ENCODE data around the gene POLR2A.
A peak's percentile ranks its signal among the peaks of the same experiment; 100 is the strongest.
"Not testable (repeated sequence)": the region's sequence is repeated elsewhere in the genome, so short reads cannot be mapped to it uniquely, and the experiment has no call there.

POLR2A gene

GRCh38 chr17:7460850-7461660 lies 23.1 kb upstream of the POLR2A start:
- no peak for DNase-seq (ENCODE audit: low read depth)

- DNase-seq (ENCODE audit: low read depth), result no peak
Measured at GRCh38 chr17:7462474-7463371, 21.4 kb upstream of the POLR2A start.

- DNase-seq (ENCODE audit: low read depth), result no peak
Measured at GRCh38 chr17:7463372-7463846, 20.8 kb upstream of the POLR2A start.

- no peak for DNase-seq (ENCODE audit: low read depth)
Measured at GRCh38 chr17:7464081-7464480, 20.1 kb upstream of the POLR2A start.

GRCh38 chr17:7465597-7466275 lies 18.4 kb upstream of the POLR2A start:
- DNase-seq (ENCODE audit: low read depth), result no peak

- no peak for DNase-seq (ENCODE audit: low read depth)
Measured at GRCh38 chr17:7466318-7466638, 17.9 kb upstream of the POLR2A start.

GRCh38 chr17:7466639-7467341 lies 17.4 kb upstream of the POLR2A start:
- peak; percentile 38 for DNase-seq (ENCODE audit: low read depth)

- no peak for DNase-seq (ENCODE audit: low read depth)
Measured at GRCh38 chr17:7467498-7467897, 16.7 kb upstream of the POLR2A start.

- DNase-seq (ENCODE audit: low read depth), result no peak
Measured at GRCh38 chr17:7468290-7468689, 15.9 kb upstream of the POLR2A start.

- no peak for DNase-seq (ENCODE audit: low read depth)
Measured at GRCh38 chr17:7468804-7469389, 15.3 kb upstream of the POLR2A start.

- not testable (repeated sequence) for DNase-seq (ENCODE audit: low read depth)
Measured at GRCh38 chr17:7469843-7470242, 14.3 kb upstream of the POLR2A start.

GRCh38 chr17:7470457-7470973 lies 13.7 kb upstream of the POLR2A start:
- not testable (repeated sequence) for DNase-seq (ENCODE audit: low read depth)

- no peak for DNase-seq (ENCODE audit: low read depth)
Measured at GRCh38 chr17:7471729-7472128, 12.4 kb upstream of the POLR2A start.

GRCh38 chr17:7474767-7475166 lies 9.4 kb upstream of the POLR2A start:
- not testable (repeated sequence) for DNase-seq (ENCODE audit: low read depth)

- no peak for DNase-seq (ENCODE audit: low read depth)
Measured at GRCh38 chr17:7475764-7476422, 8.3 kb upstream of the POLR2A start.

- no peak for DNase-seq (ENCODE audit: low read depth)
Measured at GRCh38 chr17:7476494-7476893, 7.7 kb upstream of the POLR2A start.

GRCh38 chr17:7476951-7477350 lies 7.2 kb upstream of the POLR2A start:
- no peak for DNase-seq (ENCODE audit: low read depth)

GRCh38 chr17:7477392-7478275 lies 6.5 kb upstream of the POLR2A start:
- peak; percentile 24 for DNase-seq (ENCODE audit: low read depth)
